GM23338 (cell line): ENCODE data around the gene GNA12. TPM values are rescaled to one million over a fixed set of nuclear protein-coding genes. Genes with fewer than 3 reads are reported as not detected.

Source experiments
- ATAC-seq: fragments of 200-7000 bp; cut with Tn5 transposase; 3 replicates; pipeline ENCODE4 v1.9.1; 2020
- DNase-seq: peaks from one replicate; pipeline ENCODE4 v3.0.0-alpha.2; 2015; ENCODE audit warnings: low spot score
- H2AFZ ChIP-seq: fragments of 200-600 bp; sonication (generic); 2 replicates; pipeline ENCODE4 v1.8.0; 2016; ENCODE audit warnings: antibody characterized with exemption, mild to moderate bottlenecking, moderate library complexity
- H3F3A ChIP-seq: fragments of 200-600 bp; sonication (generic); replicated peaks from 2 replicates; pipeline ENCODE4 v1.8.0; 2017; ENCODE audit warnings: antibody characterized with exemption, mixed run types, low read depth
- H3K27ac ChIP-seq: fragments of 200-600 bp; sonication (generic); 2 replicates; pipeline ENCODE4 v1.6.1; 2016; ENCODE audit warnings: low read depth
- H3K27me3 ChIP-seq: fragments of 200-600 bp; sonication (generic); 2 replicates; pipeline ENCODE4 v1.8.0; 2016; ENCODE audit warnings: mild to moderate bottlenecking, mixed run types, moderate library complexity; ENCODE audit not compliant: insufficient read depth
- H3K36me3 ChIP-seq: fragments of 200-600 bp; sonication (generic); 2 replicates; pipeline ENCODE4 v1.8.0; 2016; ENCODE audit warnings: mild to moderate bottlenecking; ENCODE audit not compliant: insufficient read depth
- H3K4me1 ChIP-seq: fragments of 200-600 bp; sonication (generic); 2 replicates; pipeline ENCODE4 v1.8.0; 2016; ENCODE audit warnings: mild to moderate bottlenecking, moderate library complexity; ENCODE audit not compliant: insufficient read depth
- H3K4me2 ChIP-seq: fragments of 200-600 bp; sonication (generic); 2 replicates; pipeline ENCODE4 v1.7.1; 2017; ENCODE audit warnings: mixed run types
- H3K4me3 ChIP-seq: fragments of 200-600 bp; sonication (generic); 2 replicates; pipeline ENCODE4 v1.6.1; 2016; ENCODE audit warnings: mixed run types
- H3K79me2 ChIP-seq: fragments of 200-600 bp; sonication (generic); replicated peaks from 2 replicates; pipeline ENCODE4 v1.8.0; 2017; ENCODE audit warnings: mild to moderate bottlenecking; ENCODE audit not compliant: insufficient read depth
- H3K9me2 ChIP-seq: fragments of 200-600 bp; sonication (generic); 2 replicates; pipeline ENCODE4 v1.8.0; 2017; ENCODE audit not compliant: insufficient read depth
- H4K20me1 ChIP-seq: fragments of 200-600 bp; sonication (generic); replicated peaks from 2 replicates; pipeline ENCODE4 v1.8.0; 2017; ENCODE audit warnings: mild to moderate bottlenecking; ENCODE audit not compliant: insufficient read depth
- H3K27ac Mint-ChIP-seq: 2 replicates; pipeline ENCODE4 v1.8.0; 2020; ENCODE audit warnings: inconsistent platforms, mild to moderate bottlenecking, moderate library complexity, mixed read lengths
- H3K27me3 Mint-ChIP-seq: 3 replicates; pipeline ENCODE4 v1.8.0; 2022; ENCODE audit warnings: low read depth, mild to moderate bottlenecking, moderate library complexity, mixed read lengths, inconsistent platforms; ENCODE audit not compliant: insufficient read depth, poor library complexity
- H3K36me3 Mint-ChIP-seq: 3 replicates; pipeline ENCODE4 v1.8.0; 2021; ENCODE audit warnings: low read depth, mild to moderate bottlenecking, inconsistent platforms, moderate library complexity, mixed read lengths
- H3K4me1 Mint-ChIP-seq: 3 replicates; pipeline ENCODE4 v1.8.0; 2020; ENCODE audit warnings: mild to moderate bottlenecking, inconsistent platforms, mixed read lengths
- H3K4me3 Mint-ChIP-seq: 3 replicates; pipeline ENCODE4 v1.8.0; 2021; ENCODE audit warnings: moderate library complexity, mild to moderate bottlenecking, inconsistent platforms, mixed read lengths
- H3K9me3 Mint-ChIP-seq: 3 replicates; pipeline ENCODE4 v1.8.0; 2020; ENCODE audit warnings: moderate library complexity, mild to moderate bottlenecking, inconsistent platforms, mixed read lengths
- CREB1 ChIP-seq: fragments of 250-450 bp; sonication (Bioruptor Pico); IDR thresholded peaks from 2 replicates; pipeline ENCODE4 v1.5.0; 2020; ENCODE audit warnings: low read depth, mild to moderate bottlenecking, moderate library complexity
- CTCF ChIP-seq, 2 experiments: fragments of 200-600 bp in 1 of 2; sonication (generic) in 1 of 2; conservative IDR thresholded peaks; 2 replicates each; pipeline versions ENCODE4 v1.5.1 to v1.6.1; 2016 to 2017; ENCODE audit warnings: antibody characterized with exemption in 2 of 2, low read depth in 2 of 2, mild to moderate bottlenecking in 2 of 2, moderate library complexity in 1 of 2
- EZH2 ChIP-seq: fragments of 200-600 bp; sonication (generic); IDR thresholded peaks from one replicate; pipeline ENCODE4 v1.8.0; 2017; ENCODE audit warnings: antibody characterized with exemption, mild to moderate bottlenecking, low read depth; ENCODE audit not compliant: unreplicated experiment
- JUNB ChIP-seq: IDR thresholded peaks from one replicate; pipeline ENCODE4 v1.6.1; 2016; ENCODE audit warnings: antibody characterized with exemption; ENCODE audit not compliant: unreplicated experiment
- NANOG ChIP-seq: IDR thresholded peaks from 2 replicates; pipeline ENCODE4 v1.6.1; 2016; ENCODE audit warnings: antibody characterized with exemption, borderline replicate concordance
- POLR2AphosphoS5 ChIP-seq: IDR thresholded peaks from 2 replicates; pipeline ENCODE4 v1.6.1; 2016; ENCODE audit warnings: antibody characterized with exemption, low read depth
- STAT1 ChIP-seq: IDR thresholded peaks from one replicate; pipeline ENCODE4 v1.6.1; 2016; ENCODE audit warnings: antibody characterized with exemption; ENCODE audit not compliant: unreplicated experiment
- ZNF331 ChIP-seq: fragments of 250-450 bp; sonication (Bioruptor Pico); IDR thresholded peaks from 2 replicates; pipeline ENCODE4 v1.5.0; 2020; ENCODE audit warnings: low read depth, mild to moderate bottlenecking, moderate library complexity
- ZNF462 ChIP-seq: fragments of 250-450 bp; sonication (Bioruptor Pico); IDR thresholded peaks from 2 replicates; pipeline ENCODE4 v1.5.0; 2020; ENCODE audit warnings: mild to moderate bottlenecking, moderate library complexity
- polyA plus RNA-seq: library from polyadenylated mRNA; unstranded; fragments of >200 nt; fragmentation: Nextera tagmentation; extraction: Ambion mirVana; gene quantifications from 2 replicates; pipeline ENCODE4 v1.2.1, GENCODE V29; 2016
- total RNA-seq: library from RNA; depleted of rRNA; stranded (reverse); fragments of >200 nt; shearing (Covaris generic); gene quantifications from 2 replicates; pipeline ENCODE4 v1.2.3, GENCODE V29; 2014
- TF ChIP-seq, protein P1 (sequence below): IDR thresholded peaks from 2 replicates; pipeline ENCODE4 v1.6.1; 2016; ENCODE audit warnings: antibody characterized with exemption

The GNA12 gene
- total and polyA plus RNA-seq, 2 experiments from 2014 or later = 24.0 to 87.7 TPM

DNA sequence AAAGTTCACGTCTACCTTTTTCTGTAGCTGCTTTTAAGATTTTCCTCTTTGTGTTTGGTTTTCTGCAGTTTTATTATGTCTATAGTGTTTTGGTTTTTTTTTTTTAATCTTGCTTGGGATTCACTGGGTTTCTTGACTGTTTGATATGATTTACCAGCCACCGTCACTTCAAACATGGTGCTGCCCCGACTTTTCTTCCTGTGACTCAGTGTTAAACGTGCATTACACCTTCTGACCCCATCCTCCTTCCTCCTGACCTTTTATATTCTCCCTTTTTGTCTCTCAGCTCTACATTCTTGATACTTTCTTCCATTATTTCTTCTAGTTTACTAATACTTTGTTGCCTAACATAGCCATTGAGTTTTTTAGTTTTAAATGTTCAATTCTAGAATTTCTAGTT, 61.5 kb downstream of the GNA12 start (continued):
- TF ChIP-seq ZNF462 (CRISPR knock-in tag) (no peak), EZH2 (no peak), STAT1 (no peak), CREB1 (CRISPR knock-in tag) (no peak), CTCF (conservative IDR thresholded peaks at IDR 0.05; ENCODE audit: low read depth in 2 of 2) (no peak), JUNB (no peak)

GRCh38 chr7:2782121-2782520, 62.0 kb downstream of the GNA12 start:
- H3K36me3 ChIP-seq = no peaks in the 10 kb centered on the region
- Mint-ChIP-seq H3K27me3 (no peaks in the 10 kb centered on the region), H3K4me3 (no peak overlapping the region), H3K36me3 (peaks cover 38% of the 10 kb centered on the region), H3K9me3 (no peaks in the 10 kb centered on the region), H3K27ac (no peak overlapping the region), H3K4me1 (peaks cover 37% of the 10 kb centered on the region)
- H3K9me2 ChIP-seq = no peaks in the 10 kb centered on the region
- peaks cover 9% of the 10 kb centered on the region for H4K20me1 ChIP-seq
- H3K27me3 ChIP-seq = no peaks in the 10 kb centered on the region
- no peak overlapping the region for H3K4me2 ChIP-seq
- no peak overlapping the region for H3K4me3 ChIP-seq
- no peaks in the 10 kb centered on the region for H3F3A ChIP-seq
- H3K27ac ChIP-seq = no peak overlapping the region
- ATAC-seq (no peak), DNase-seq (no peak)
- no peak overlapping the region for H2AFZ ChIP-seq
- H3K79me2 ChIP-seq = peaks cover 74% of the 10 kb centered on the region
- H3K4me1 ChIP-seq = peaks cover 33% of the 10 kb centered on the region
- TF ChIP-seq STAT1 (no peak), NANOG (no peak), JUNB (no peak), POLR2AphosphoS5 (no peak), ZNF331 (CRISPR knock-in tag) (no peak), CTCF (conservative IDR thresholded peaks at IDR 0.05; ENCODE audit: low read depth in 2 of 2) (no peak), CREB1 (CRISPR knock-in tag) (no peak)
- TF ChIP-seq, protein P1, sequence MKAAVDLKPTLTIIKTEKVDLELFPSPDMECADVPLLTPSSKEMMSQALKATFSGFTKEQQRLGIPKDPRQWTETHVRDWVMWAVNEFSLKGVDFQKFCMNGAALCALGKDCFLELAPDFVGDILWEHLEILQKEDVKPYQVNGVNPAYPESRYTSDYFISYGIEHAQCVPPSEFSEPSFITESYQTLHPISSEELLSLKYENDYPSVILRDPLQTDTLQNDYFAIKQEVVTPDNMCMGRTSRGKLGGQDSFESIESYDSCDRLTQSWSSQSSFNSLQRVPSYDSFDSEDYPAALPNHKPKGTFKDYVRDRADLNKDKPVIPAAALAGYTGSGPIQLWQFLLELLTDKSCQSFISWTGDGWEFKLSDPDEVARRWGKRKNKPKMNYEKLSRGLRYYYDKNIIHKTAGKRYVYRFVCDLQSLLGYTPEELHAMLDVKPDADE = no peak
